IMR-90 (cell line): ENCODE results near the gene TIGD3. TPM values are rescaled to one million over a fixed set of nuclear protein-coding genes. Genes with fewer than 3 reads are reported as not detected.

Source experiments
- ATAC-seq: fragments of 200-7000 bp; cut with Tn5 transposase; 2 replicates; pipeline ENCODE4 v1.9.1; 2020; ENCODE audit warnings: low read depth, mild to moderate bottlenecking, moderate library complexity
- BruUV-seq: library from RNA; stranded (reverse); fragments of 400-500 nt; replicated peaks from 2 replicates; lab custom pipeline; 2021; lab: Mats Ljungman, UMichigan
- CTCF ChIA-PET: fragments of 300-600 bp; formaldehyde crosslinking; extraction: SDS; loops from one replicate; lab custom pipeline; 2021; ENCODE audit warnings: antibody characterized with exemption; lab: Yijun Ruan, JAX
- POLR2A ChIA-PET: fragments of 300-600 bp; sonication (Branson Sonifier 250); formaldehyde crosslinking; loops from one replicate; lab custom pipeline; 2022; ENCODE audit warnings: antibody characterized with exemption; ENCODE audit not compliant: unreplicated experiment; lab: Charles Lee
- DNase-seq: peaks from one replicate; pipeline ENCODE4 v3.0.0; 2013
- H2AFZ ChIP-seq: replicated peaks from 2 replicates; pipeline ENCODE3; 2013; ENCODE audit warnings: low read length, mild to moderate bottlenecking; ENCODE audit not compliant: poor library complexity
- H2AK5ac ChIP-seq: 2 replicates; pipeline ENCODE4 v1.6.1; 2013; ENCODE audit warnings: low read depth, low read length, inconsistent platforms
- H2AK9ac ChIP-seq: replicated peaks from 2 replicates; pipeline ENCODE3; 2013; ENCODE audit warnings: mild to moderate bottlenecking, low read depth, low read length, moderate library complexity; ENCODE audit not compliant: poor library complexity
- H2BK120ac ChIP-seq: 2 replicates; pipeline ENCODE4 v1.6.1; 2013; ENCODE audit warnings: low read depth, low read length, inconsistent platforms
- H2BK15ac ChIP-seq: 3 replicates; pipeline ENCODE4 v1.6.1; 2013; ENCODE audit warnings: low read depth, low read length, inconsistent platforms
- H2BK20ac ChIP-seq: 2 replicates; pipeline ENCODE4 v1.6.1; 2013; ENCODE audit warnings: low read depth, mild to moderate bottlenecking, inconsistent platforms, low read length, moderate library complexity
- H2BK5ac ChIP-seq: 2 replicates; pipeline ENCODE4 v1.6.1; 2013; ENCODE audit warnings: mild to moderate bottlenecking, low read depth, low read length, inconsistent platforms; ENCODE audit not compliant: poor library complexity, severe bottlenecking
- H3K14ac ChIP-seq: replicated peaks from 2 replicates; pipeline ENCODE4 v1.6.1; 2013; ENCODE audit warnings: low read depth, low read length, inconsistent platforms
- H3K18ac ChIP-seq: 2 replicates; pipeline ENCODE4 v1.6.1; 2013; ENCODE audit warnings: low read depth, low read length, control low read depth
- H3K23ac ChIP-seq: 2 replicates; pipeline ENCODE4 v1.6.1; 2013; ENCODE audit warnings: low read depth, low read length, inconsistent platforms
- H3K27ac ChIP-seq: 2 replicates; pipeline ENCODE4 v1.5.1; 2013; ENCODE audit warnings: mild to moderate bottlenecking, control low read depth, low read length; ENCODE audit not compliant: insufficient read depth
- H3K27me3 ChIP-seq: 2 replicates; pipeline ENCODE4 v1.6.1; 2013; ENCODE audit warnings: low read length; ENCODE audit not compliant: control insufficient read depth, insufficient read depth
- H3K36me3 ChIP-seq: 2 replicates; pipeline ENCODE4 v1.6.1; 2013; ENCODE audit warnings: low read length, mixed read lengths; ENCODE audit not compliant: control insufficient read depth, insufficient read depth
- H3K4ac ChIP-seq: 2 replicates; pipeline ENCODE4 v1.6.1; 2013; ENCODE audit warnings: low read depth, low read length, inconsistent platforms
- H3K4me1 ChIP-seq: 2 replicates; pipeline ENCODE4 v1.6.1; 2013; ENCODE audit warnings: low read length, mixed read lengths; ENCODE audit not compliant: control insufficient read depth, insufficient read depth
- H3K4me2 ChIP-seq: 2 replicates; pipeline ENCODE4 v1.6.1; 2013; ENCODE audit warnings: low read depth, mild to moderate bottlenecking, control low read depth, low read length, moderate library complexity
- H3K4me3 ChIP-seq: 2 replicates; pipeline ENCODE4 v1.5.1; 2013; ENCODE audit warnings: low read depth, mild to moderate bottlenecking, control low read depth, low read length, moderate library complexity; ENCODE audit not compliant: insufficient read depth
- H3K56ac ChIP-seq: 2 replicates; pipeline ENCODE4 v1.6.1; 2013; ENCODE audit warnings: low read length, inconsistent platforms; ENCODE audit not compliant: insufficient read depth; ENCODE audit errors: extremely low read depth
- H3K79me1 ChIP-seq, 2 experiments: 2 replicates each; pipeline ENCODE4 v1.6.1; 2013; ENCODE audit warnings: low read length in 2 of 2, inconsistent platforms in 1 of 2, low read depth in 1 of 2
- H3K9ac ChIP-seq: 2 replicates; pipeline ENCODE4 v1.6.1; 2013; ENCODE audit warnings: low read depth, low read length, control low read depth
- H3K9me1 ChIP-seq: 2 replicates; pipeline ENCODE4 v1.6.1; 2013; ENCODE audit warnings: low read length, inconsistent platforms; ENCODE audit not compliant: insufficient read depth
- H3K9me3 ChIP-seq: 2 replicates; pipeline ENCODE4 v1.6.1; 2013; ENCODE audit warnings: low read length; ENCODE audit not compliant: control insufficient read depth, insufficient read depth
- H4K20me1 ChIP-seq: 2 replicates; pipeline ENCODE4 v1.6.1; 2013; ENCODE audit warnings: low read length, inconsistent platforms; ENCODE audit not compliant: insufficient read depth
- H4K5ac ChIP-seq: 2 replicates; pipeline ENCODE4 v1.6.1; 2013; ENCODE audit warnings: mild to moderate bottlenecking, low read depth, low read length, control low read depth
- H4K8ac ChIP-seq, 2 experiments: 2 replicates each; pipeline ENCODE4 v1.6.1; 2013; ENCODE audit warnings: low read depth in 2 of 2, low read length in 2 of 2, control low read depth in 1 of 2, inconsistent platforms in 1 of 2
- H4K91ac ChIP-seq: 2 replicates; pipeline ENCODE4 v1.6.1; 2013; ENCODE audit warnings: low read depth, low read length, inconsistent platforms; ENCODE audit not compliant: insufficient read depth
- FOS ChIP-seq: fragments of 150-350 bp; IDR thresholded peaks from 2 replicates; pipeline ENCODE4 v1.6.1; 2016; ENCODE audit warnings: low read depth, low read length
- WGBS, 2 experiments: methylation state at CpG; one replicate each; pipeline versions ENCODE4 v1.1.5 to v1.1.7; 2013; ENCODE audit warnings: missing lambda C conversion rate in 2 of 2; ENCODE audit not compliant: insufficient read length in 1 of 2; ENCODE audit errors: extremely low coverage in 2 of 2; 5-methylcytosine and 5-hydroxymethylcytosine counted together
- dilution Hi-C: fragments of 300-500 bp; cut with HindIII; formaldehyde crosslinking; loops from one replicate; pipeline ENCODE4 v1.14.3; 2018; ENCODE audit warnings: low sequenced_read_pairs; ENCODE audit not compliant: unreplicated experiment
- in situ Hi-C: fragments of 300-500 bp; cut with MboI; formaldehyde crosslinking; loops from 3 replicates; pipeline ENCODE4 v1.14.3; 2019; ENCODE audit warnings: low sequenced_read_pairs, inconsistent platforms, mixed read lengths
- intact Hi-C: fragments of 100-400 bp; cut with micrococcal nuclease; formaldehyde crosslinking; loops from 2 replicates; pipeline ENCODE4 v1.10.0; 2022
- polyA plus RNA-seq, 3 experiments: library from polyadenylated mRNA; depleted of rRNA; stranded (reverse); fragments of >200 nt; gene quantifications; 2 replicates each; pipeline ENCODE4 v1.2.3, GENCODE V29; 2012; ENCODE audit warnings: low replicate concordance in 1 of 3
- total RNA-seq: library from RNA; depleted of rRNA; stranded (reverse); fragments of >200 nt; gene quantifications from 2 replicates; pipeline ENCODE4 v1.2.3, GENCODE V29; 2012

Gene TIGD3
- total and polyA plus RNA-seq, 2 of the 4 experiments (the other 2 are of a cell fraction) = 0.12 TPM; not detected in 1

DNA sequence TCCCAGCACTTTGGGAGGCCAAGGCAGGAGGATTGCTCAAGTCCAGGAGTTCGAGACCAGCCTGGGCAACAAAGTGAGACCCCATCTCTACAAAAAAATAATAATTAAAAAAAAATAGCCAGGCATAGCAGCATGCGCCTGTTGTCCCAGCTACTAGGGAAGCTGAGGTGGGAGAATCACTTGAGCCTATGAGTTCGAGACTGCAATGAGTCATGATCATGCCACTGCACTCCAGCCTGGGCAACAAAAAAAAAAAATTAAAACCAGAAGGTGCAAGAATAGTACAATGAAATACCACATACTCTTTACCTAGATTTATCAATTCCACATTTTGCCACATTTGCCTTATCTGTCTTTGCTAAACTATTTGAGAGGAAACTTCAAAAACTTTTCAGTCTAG is 12.7 kb upstream of the TIGD3 start:
- Histone ChIP-seq H3K9me1 (peaks cover 10% of the 10 kb centered on the region), H2AFZ (no peak overlapping the region), H3K4me3 (no peak overlapping the region), H2BK20ac (no peak overlapping the region), H4K20me1 (peaks cover 33% of the 10 kb centered on the region), H3K56ac (no peak overlapping the region), H2BK15ac (no peak overlapping the region), H4K5ac (no peak overlapping the region), H4K8ac (no peak overlapping the region), H2BK120ac (no peak overlapping the region), H3K14ac (no peak overlapping the region), H3K27me3 (no peaks in the 10 kb centered on the region), H3K23ac (no peak overlapping the region), H3K4me1 (no peaks in the 10 kb centered on the region), H2AK9ac (no peak overlapping the region), H3K36me3 (peaks cover 67% of the 10 kb centered on the region), H3K18ac (no peak overlapping the region), H3K9ac (no peak overlapping the region), H3K4me2 (no peak overlapping the region), H4K91ac (no peak overlapping the region), H3K9me3 (no peaks in the 10 kb centered on the region), H3K27ac (no peak overlapping the region), H3K4ac (no peak overlapping the region), H2BK5ac (no peak overlapping the region), H3K79me1 (peaks cover 38 to 64% of the 10 kb centered on the region in 2 experiments), H2AK5ac (no peak overlapping the region)
- dilution Hi-C loops (no loop called here), in situ Hi-C loops (no loop called here), intact Hi-C loops (no loop called here)
- CTCF ChIA-PET = interaction anchor here (0.6 kb wide), 1 partner anchor 29 kb away, joined by 3 read pairs; no protein-coding TSS in a partner anchor
- POLR2A ChIA-PET = no interaction called here
- no TSS peak for BruUV-seq
- WGBS, 2 experiments = no CpG with 5 or more reads among the region's 3 CpGs
- no peak for DNase-seq
- no peak for ATAC-seq
- TF ChIP-seq FOS = no peak
